AG04450 (cell line): ENCODE data around the gene TNS3. TPM values are rescaled to one million over a fixed set of nuclear protein-coding genes. Genes with fewer than 3 reads are reported as not detected.

Experiments used
- CTCF ChIA-PET: fragments of 300-600, 350-600 bp; formaldehyde crosslinking; extraction: SDS; loops from one replicate; lab custom pipeline; 2022; ENCODE audit warnings: antibody characterized with exemption, inconsistent platforms; lab: Charles Lee
- POLR2A ChIA-PET: fragments of 350-600 bp; formaldehyde crosslinking; extraction: SDS; loops from one replicate; lab custom pipeline; 2021; ENCODE audit warnings: antibody characterized with exemption, inconsistent platforms; lab: Yijun Ruan, JAX
- DNase-seq: peaks from one replicate; pipeline ENCODE4 v3.0.0-alpha.2; 2011; ENCODE audit warnings: low read depth, low spot score
- H3K27ac ChIP-seq: one replicate; pipeline ENCODE4 v1.5.1; 2012; ENCODE audit warnings: low read depth, low read length, control low read depth
- H3K27me3 ChIP-seq: one replicate; pipeline ENCODE4 v1.6.0; 2012; ENCODE audit warnings: low read length; ENCODE audit not compliant: control insufficient read depth, insufficient read depth
- H3K4me3 ChIP-seq: 2 replicates; pipeline ENCODE4 v1.5.1; 2011; ENCODE audit warnings: mild to moderate bottlenecking, low read depth, low read length, control low read depth
- H3K9me3 ChIP-seq: 2 replicates; pipeline ENCODE4 v1.5.1; 2012; ENCODE audit warnings: low read length; ENCODE audit not compliant: control insufficient read depth, insufficient read depth
- CTCF ChIP-seq: IDR thresholded peaks from 2 replicates; pipeline ENCODE4 v1.5.1; 2011; ENCODE audit warnings: low read depth, low read length, control low read depth, inconsistent platforms
- polyA plus RNA-seq: library from polyadenylated mRNA; depleted of rRNA; stranded (reverse); fragments of >200 nt; gene quantifications from 2 replicates; pipeline ENCODE4 v1.2.3, GENCODE V29; 2011

The TNS3 gene
- polyA plus RNA-seq, 1 experiment, result 131 TPM

GRCh38 chr7:47327698-47328391, 254.1 kb downstream of the TNS3 start:
- no peak for TF ChIP-seq CTCF
- Histone ChIP-seq H3K4me3 (peak overlapping the region; percentile 55), H3K9me3 (no peaks in the 10 kb centered on the region; the same call in 1 of the 2 replicates), H3K27me3 (no peaks in the 10 kb centered on the region), H3K27ac (peak overlapping the region; percentile 85)
- peak; percentile 49 for DNase-seq
- ChIA-PET CTCF (interaction anchor here (0.5 kb wide), 1 partner anchor 358 kb away, joined by 7 read pairs; no protein-coding TSS in a partner anchor), POLR2A (interaction anchor here (0.7 to 1.8 kb wide), 5 partner anchors 8 to 52 kb away, joined by 3 to 6 read pairs (median 4); no protein-coding TSS in a partner anchor)

- CTCF ChIA-PET, result interaction anchor here (0.5 to 2.9 kb wide), 3 partner anchors 14 to 359 kb away, joined by 3 to 14 read pairs (median 7); no protein-coding TSS in a partner anchor
- Histone ChIP-seq H3K27me3 (no peaks in the 10 kb centered on the region), H3K4me3 (peak overlapping the region; percentile 55), H3K9me3 (no peaks in the 10 kb centered on the region; the same call in 1 of the 2 replicates), H3K27ac (peak overlapping the region; percentile 85)
- POLR2A ChIA-PET, result interaction anchor here (1.8 kb wide), 2 partner anchors 9 to 33 kb away, joined by 6 to 15 read pairs; no protein-coding TSS in a partner anchor
- no peak for TF ChIP-seq CTCF
- DNase-seq, result no peak
These were observed 254.6 kb downstream of the TNS3 start for GRCh38 chr7:47327346-47327697.

GRCh38 chr7:47326808-47327207, 255.1 kb downstream of the TNS3 start:
- peak overlapping the region; percentile 74 for H3K27ac ChIP-seq
- no peaks in the 10 kb centered on the region for H3K27me3 ChIP-seq
- peak overlapping the region; percentile 31 for H3K4me3 ChIP-seq
- CTCF ChIA-PET, result interaction anchor here (0.7 to 2.9 kb wide), 3 partner anchors 13 to 643 kb away, joined by 3 to 14 read pairs (median 4); no protein-coding TSS in a partner anchor
- no peak for TF ChIP-seq CTCF
- no peaks in the 10 kb centered on the region; the same call in 1 of the 2 replicates for H3K9me3 ChIP-seq
- DNase-seq, result peak; percentile 56
- POLR2A ChIA-PET, result interaction anchor here (1.8 kb wide), 2 partner anchors 10 to 33 kb away, joined by 6 to 15 read pairs; no protein-coding TSS in a partner anchor

- peak; percentile 67 for TF ChIP-seq CTCF
- CTCF ChIA-PET, result interaction anchor here (0.7 to 2.9 kb wide), 4 partner anchors 19 to 644 kb away, joined by 3 to 14 read pairs (median 4); no protein-coding TSS in a partner anchor
- H3K9me3 ChIP-seq, result peaks cover under 1% of the 10 kb centered on the region; the same call in 1 of the 2 replicates
- H3K27ac ChIP-seq, result peak overlapping the region; percentile 74
- H3K4me3 ChIP-seq, result peak overlapping the region; percentile 31
- POLR2A ChIA-PET, result interaction anchor here (0.6 to 1.8 kb wide), 3 partner anchors 10 to 248 kb away, joined by 3 to 15 read pairs (median 3); no protein-coding TSS in a partner anchor
- peak; percentile 53 for DNase-seq
- no peaks in the 10 kb centered on the region for H3K27me3 ChIP-seq
These were observed 255.7 kb downstream of the TNS3 start for GRCh38 chr7:47326220-47326619.
